Measurements from ENCODE around the gene MARVELD2.
"Not testable (repeated sequence)": the region's sequence is repeated elsewhere in the genome, so short reads cannot be mapped to it uniquely, and the experiment has no call there.

Gene MARVELD2

GRCh38 chr5:69414885-69415583 is at the start of gene MARVELD2:
MARVELD2 (plus strand) TSS chr5:69415116; CDS start chr5:69419386, 4,270 bp downstream.
- no peak for DNase-seq

- DNase-seq, result peak; percentile 50
Measured at GRCh38 chr5:69367697-69368279, 47.1 kb upstream of the MARVELD2 start.

- DNase-seq, result peak; percentile 81
Measured at GRCh38 chr5:69368458-69369339, 46.2 kb upstream of the MARVELD2 start.

- peak; percentile 97 for DNase-seq
Measured at GRCh38 chr5:69369340-69370121, 45.4 kb upstream of the MARVELD2 start, which contains the start of the genes AK6, RAD17 and TAF9. AK6 (minus strand) TSS chr5:69369520; CDS start chr5:69369490, 30 bp downstream. RAD17 (plus strand) TSS chr5:69369818; CDS start chr5:69372209, 2,391 bp downstream. TAF9 (minus strand) TSS chr5:69369520; CDS start chr5:69365737, 3,783 bp downstream.

- DNase-seq, result not testable (repeated sequence)
Measured at GRCh38 chr5:69370335-69370734, 44.6 kb upstream of the MARVELD2 start.

GRCh38 chr5:69372394-69372793 is 42.5 kb upstream of the MARVELD2 start:
- peak; percentile 9 for DNase-seq

GRCh38 chr5:69374911-69375446 is 39.9 kb upstream of the MARVELD2 start:
- no peak for DNase-seq

GRCh38 chr5:69378376-69378775 is 36.5 kb upstream of the MARVELD2 start:
- DNase-seq, result no peak

GRCh38 chr5:69404659-69405330 is 10.1 kb upstream of the MARVELD2 start:
- DNase-seq, result peak; percentile 85

GRCh38 chr5:69415584-69415958 is 655 bp downstream of the MARVELD2 start:
- DNase-seq, result no peak

- DNase-seq, result no peak
Measured at GRCh38 chr5:69416180-69416579, 1.3 kb downstream of the MARVELD2 start.

- DNase-seq, result no peak
Measured at GRCh38 chr5:69416699-69417098, 1.8 kb downstream of the MARVELD2 start.

- no peak for DNase-seq
Measured at GRCh38 chr5:69418554-69418953, 3.6 kb downstream of the MARVELD2 start.

- DNase-seq, result peak; percentile 14
Measured at GRCh38 chr5:69431424-69432303, 16.7 kb downstream of the MARVELD2 start.

- DNase-seq, result no peak
Measured at GRCh38 chr5:69432412-69433206, 17.7 kb downstream of the MARVELD2 start.

- not testable (repeated sequence) for DNase-seq
Measured at GRCh38 chr5:69435276-69435884, 20.5 kb downstream of the MARVELD2 start.

- no peak for DNase-seq
Measured at GRCh38 chr5:69444127-69444754, 29.3 kb downstream of the MARVELD2 start.

- DNase-seq, result no peak
Measured at GRCh38 chr5:69449511-69449910, 34.6 kb downstream of the MARVELD2 start.

- DNase-seq, result no peak
Measured at GRCh38 chr5:69450116-69450515, 35.2 kb downstream of the MARVELD2 start.
